ENCODE data around the gene KLHL35.

Gene KLHL35

DNA sequence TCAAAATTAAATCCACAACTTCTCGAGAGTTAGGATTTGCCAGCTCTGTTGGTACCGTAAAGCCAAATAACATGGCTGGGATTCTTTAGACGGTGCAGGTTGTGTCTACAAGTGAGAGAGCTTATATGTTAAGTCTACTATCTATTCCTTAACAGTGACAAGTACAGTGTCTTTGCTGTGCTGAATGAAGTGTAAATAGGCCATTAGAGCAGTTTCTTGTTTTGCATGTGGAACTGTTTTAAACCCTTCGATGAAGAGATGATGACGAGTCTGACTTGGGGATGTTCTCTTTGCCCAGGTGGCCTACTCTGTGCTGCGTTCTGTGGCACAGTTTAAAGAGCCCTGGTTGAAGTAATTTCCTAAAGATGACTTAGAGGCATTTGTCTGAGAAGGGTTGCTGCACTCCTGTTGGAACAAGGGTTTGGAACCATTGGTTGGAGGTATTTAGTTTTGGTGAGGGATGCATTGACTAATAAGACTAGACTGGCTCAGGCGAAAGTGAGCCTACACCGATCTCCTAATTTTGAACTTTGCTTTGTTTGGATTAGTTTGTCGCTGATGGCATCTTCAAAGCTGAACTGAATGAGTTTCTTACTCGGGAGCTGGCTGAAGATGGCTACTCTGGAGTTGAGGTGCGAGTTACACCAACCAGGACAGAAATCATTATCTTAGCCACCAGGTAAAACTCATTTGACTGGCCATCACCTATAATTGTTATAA lies 32.7 kb downstream of the KLHL35 start:
- peak overlapping the region; percentile 93 to 97 (median 93) for H3K27ac Mint-ChIP-seq
- H3K9me3 Mint-ChIP-seq: no peaks in the 10 kb centered on the region
- peak overlapping the region; percentile 91 to 97 (median 96) for H3K4me3 Mint-ChIP-seq
- peaks cover 39% of the 10 kb centered on the region for H3K4me1 Mint-ChIP-seq
- H3K27me3 Mint-ChIP-seq (ENCODE audit: low read depth): peaks cover 6% of the 10 kb centered on the region
- no peak for TF ChIP-seq CTCF (IDR thresholded peaks at IDR 0.05; ENCODE audit: unreplicated experiment in 3 of 3)
- peaks cover 46% of the 10 kb centered on the region for H3K36me3 Mint-ChIP-seq (ENCODE audit: low read depth)

- peak within 1 kb of the TSS; percentile 93 to 97 (median 93) for H3K27ac Mint-ChIP-seq
- H3K36me3 Mint-ChIP-seq (ENCODE audit: low read depth): peaks cover 41% of the 10 kb centered on the region
- peak within 1 kb of the TSS; percentile 91 to 97 (median 96) for H3K4me3 Mint-ChIP-seq
- H3K27me3 Mint-ChIP-seq (ENCODE audit: low read depth): peaks cover 6% of the 10 kb centered on the region
- peak in 1 of 3 experiments; percentile 29 for TF ChIP-seq CTCF (IDR thresholded peaks at IDR 0.05; ENCODE audit: unreplicated experiment in 3 of 3)
- no peaks in the 10 kb centered on the region for H3K9me3 Mint-ChIP-seq
- H3K4me1 Mint-ChIP-seq: peaks cover 39% of the 10 kb centered on the region
These were observed 33.5 kb downstream of the KLHL35 start, which contains the start of gene RPS3 for GRCh38 chr11:75399344-75400145. RPS3 (plus strand) TSS chr11:75399518; CDS start chr11:75399548, 30 bp downstream.

- peaks cover 39% of the 10 kb centered on the region for H3K4me1 Mint-ChIP-seq
- H3K27me3 Mint-ChIP-seq (ENCODE audit: low read depth): peaks cover 10% of the 10 kb centered on the region
- no peaks in the 10 kb centered on the region for H3K9me3 Mint-ChIP-seq
- TF ChIP-seq CTCF (IDR thresholded peaks at IDR 0.05; ENCODE audit: unreplicated experiment in 3 of 3): no peak
- H3K27ac Mint-ChIP-seq: peak overlapping the region; percentile 93 to 97 (median 93)
- peaks cover 34% of the 10 kb centered on the region for H3K36me3 Mint-ChIP-seq (ENCODE audit: low read depth)
- H3K4me3 Mint-ChIP-seq: peak overlapping the region; percentile 91 to 97 (median 96)
These were observed 34.1 kb downstream of the KLHL35 start for GRCh38 chr11:75398906-75399305.

GRCh38 chr11:75394085-75394840 lies 38.7 kb downstream of the KLHL35 start:
- Mint-ChIP-seq H3K27ac (no peak overlapping the region), H3K4me3 (no peak overlapping the region), H3K9me3 (no peaks in the 10 kb centered on the region), H3K36me3 (ENCODE audit: low read depth) (no peaks in the 10 kb centered on the region), H3K4me1 (peaks cover 3% of the 10 kb centered on the region), H3K27me3 (ENCODE audit: low read depth) (peaks cover 22% of the 10 kb centered on the region)
- no peak for TF ChIP-seq CTCF (IDR thresholded peaks at IDR 0.05; ENCODE audit: unreplicated experiment in 3 of 3)

DNA sequence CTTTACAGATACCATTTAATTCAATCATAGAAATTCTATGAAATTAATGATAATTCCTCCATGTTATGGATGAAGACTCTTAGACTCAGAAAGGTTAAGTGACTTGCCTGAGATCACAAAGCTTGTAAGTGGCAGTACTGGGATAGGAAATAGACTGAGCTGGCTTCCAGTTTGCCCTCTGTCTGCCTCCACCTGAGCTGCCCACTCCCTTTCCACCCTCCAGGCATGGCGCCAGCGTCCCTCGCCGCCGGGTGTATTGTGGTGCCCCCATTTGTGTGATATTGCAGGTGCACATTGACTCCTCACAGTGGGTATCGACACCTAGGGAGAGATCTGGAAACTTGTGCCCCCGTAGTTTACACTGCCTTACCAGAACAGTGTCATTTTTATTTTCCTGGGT lies 43.1 kb downstream of the KLHL35 start:
- no peaks in the 10 kb centered on the region for H3K36me3 Mint-ChIP-seq (ENCODE audit: low read depth)
- peaks cover 17% of the 10 kb centered on the region for H3K27me3 Mint-ChIP-seq (ENCODE audit: low read depth)
- no peaks in the 10 kb centered on the region for H3K9me3 Mint-ChIP-seq
- H3K4me1 Mint-ChIP-seq: no peaks in the 10 kb centered on the region
- TF ChIP-seq CTCF (IDR thresholded peaks at IDR 0.05; ENCODE audit: unreplicated experiment in 3 of 3): no peak
- no peak overlapping the region for H3K4me3 Mint-ChIP-seq
- no peak overlapping the region for H3K27ac Mint-ChIP-seq
